Right hindlimb (tissue), 1 donor: ENCODE data around the gene APH1A.
A peak's percentile ranks its signal among the peaks of the same experiment; 100 is the strongest.
"Not testable (repeated sequence)": the region's sequence is repeated elsewhere in the genome, so short reads cannot be mapped to it uniquely, and the experiment has no call there.

Source experiments
- DNase-seq: peaks from one replicate; pipeline ENCODE4 v3.0.0-alpha.2; 2018

Gene APH1A

GRCh38 chr1:150267896-150268295 lies 920 bp downstream of the APH1A start:
- DNase-seq = no peak

- DNase-seq = no peak
Measured at GRCh38 chr1:150263549-150263948, 5.3 kb downstream of the APH1A start.

GRCh38 chr1:150262388-150263320 lies 6.2 kb downstream of the APH1A start:
- no peak for DNase-seq

GRCh38 chr1:150261367-150261766 lies 7.4 kb downstream of the APH1A start:
- no peak for DNase-seq

- DNase-seq = peak; percentile 66
Measured at GRCh38 chr1:150259758-150260669, 8.8 kb downstream of the APH1A start.

GRCh38 chr1:150259217-150259616 lies 9.6 kb downstream of the APH1A start:
- no peak for DNase-seq

- DNase-seq = no peak
Measured at GRCh38 chr1:150257624-150258585, 10.9 kb downstream of the APH1A start, which contains the start of gene CA14. Gene CA14 (plus strand): TSS chr1:150257774. CDS start chr1:150258129, 355 bp downstream.

- DNase-seq = no peak
Measured at GRCh38 chr1:150256554-150257341, 12.1 kb downstream of the APH1A start.

- DNase-seq = no peak
Measured at GRCh38 chr1:150256198-150256553, 12.6 kb downstream of the APH1A start.

- no peak for DNase-seq
Measured at GRCh38 chr1:150249936-150250335, 18.9 kb downstream of the APH1A start.

- no peak for DNase-seq
Measured at GRCh38 chr1:150243003-150243402, 25.8 kb downstream of the APH1A start.

- DNase-seq = no peak
Measured at GRCh38 chr1:150237746-150238145, 31.1 kb downstream of the APH1A start.

- DNase-seq = not testable (repeated sequence)
Measured at GRCh38 chr1:150237176-150237575, 31.6 kb downstream of the APH1A start.

- DNase-seq = no peak
Measured at GRCh38 chr1:150236614-150237100, 32.2 kb downstream of the APH1A start.

- peak; percentile 99 for DNase-seq
Measured at GRCh38 chr1:150235852-150236613, 32.8 kb downstream of the APH1A start, which contains the start of gene ANP32E. Gene ANP32E (minus strand): TSS chr1:150236112. CDS start chr1:150235786, 326 bp downstream.

GRCh38 chr1:150235294-150235851 lies 33.4 kb downstream of the APH1A start:
- no peak for DNase-seq

GRCh38 chr1:150234566-150235293 lies 34.1 kb downstream of the APH1A start:
- peak; percentile 87 for DNase-seq

GRCh38 chr1:150234309-150234565 lies 34.6 kb downstream of the APH1A start:
- DNase-seq = no peak
